Prostate gland (tissue), 2 donors: ENCODE results near the gene FMNL2. TPM values are rescaled to one million over a fixed set of nuclear protein-coding genes. Genes with fewer than 3 reads are reported as not detected.
"Not testable (repeated sequence)": the region's sequence is repeated elsewhere in the genome, so short reads cannot be mapped to it uniquely, and the experiment has no call there.

Experiments used
- DNase-seq: peaks from one replicate; pipeline ENCODE4 v3.0.0-alpha.2; 2019; ENCODE audit warnings: low spot score
- H3K27ac ChIP-seq, 2 donors: fragments of 200-600 bp; sonication (generic); 2 replicates each; pipeline ENCODE4 v1.5.1; 2017 to 2019
- H3K27me3 ChIP-seq: fragments of 200-600 bp; sonication (generic); replicated peaks from 2 replicates; pipeline ENCODE4 v1.5.1; 2019; ENCODE audit not compliant: insufficient read depth
- H3K36me3 ChIP-seq, 2 donors: fragments of 200-600 bp; sonication (generic); 1 replicate in 1 of 2; 2 replicates in 1 of 2; pipeline versions ENCODE4 v1.5.1 to v1.8.1; 2017 to 2019
- H3K4me1 ChIP-seq: fragments of 200-600 bp; sonication (generic); replicated peaks from 2 replicates; pipeline ENCODE4 v1.5.1; 2019
- H3K4me3 ChIP-seq, 2 donors: fragments of 200-600 bp; sonication (generic); 2 replicates each; pipeline ENCODE4 v1.5.1; 2017 to 2019
- H3K9me3 ChIP-seq: fragments of 200-600 bp; sonication (generic); 2 replicates; pipeline ENCODE4 v1.5.1; 2017
- CTCF ChIP-seq, 4 experiments: fragments of 200-600 bp in 2 of 4; fragments of 450-650 bp in 2 of 4; sonication (generic) in 2 of 4; IDR thresholded peaks; 1 replicate in 3 of 4; 2 replicates in 1 of 4; pipeline ENCODE4 v1.5.1; 2016 to 2019; ENCODE audit warnings: antibody characterized with exemption in 4 of 4, mild to moderate bottlenecking in 2 of 4, moderate library complexity in 2 of 4
- POLR2A ChIP-seq: fragments of 450-650 bp; IDR thresholded peaks from one replicate; pipeline ENCODE4 v1.6.1; 2016; ENCODE audit warnings: antibody characterized with exemption, mild to moderate bottlenecking
- POLR2AphosphoS5 ChIP-seq: sonication (generic); formaldehyde crosslinking; IDR thresholded peaks from one replicate; pipeline ENCODE4 v1.6.1; 2017; ENCODE audit warnings: antibody characterized with exemption
- WGBS: methylation state at CpG from one replicate; pipeline ENCODE4 v1.1.5; 2018; 5-methylcytosine and 5-hydroxymethylcytosine counted together
- intact Hi-C: fragments of 100-400 bp; cut with DNase I; formaldehyde crosslinking; loops from one replicate; pipeline ENCODE4 v1.14.2; 2022
- total RNA-seq, 2 donors: library from RNA; depleted of rRNA; stranded (reverse); fragments of >200 nt; gene quantifications; one replicate each; pipeline ENCODE4 v1.1.0, GENCODE V29; 2016

FMNL2 gene
- total RNA-seq, 2 donors from 2014 or later: 9.8 to 19.4 TPM

- Histone ChIP-seq H3K36me3 (no peaks in the 10 kb centered on the region), H3K9me3 (no peaks in the 10 kb centered on the region), H3K4me3 (no peak overlapping the region), H3K4me1 (no peaks in the 10 kb centered on the region), H3K27me3 (no peaks in the 10 kb centered on the region), H3K27ac (no peak overlapping the region)
- DNase-seq: no peak
- intact Hi-C loops: no loop called here
- no peak for TF ChIP-seq CTCF (IDR thresholded peaks at IDR 0.05)
- TF ChIP-seq POLR2A: no peak
- no peak for TF ChIP-seq POLR2AphosphoS5
- 83% methylated on average over 3 of the region's 3 CpGs for WGBS
Observed at GRCh38 chr2:152319822-152320570, 15.0 kb upstream of the FMNL2 start.

- no peak for TF ChIP-seq POLR2AphosphoS5
- TF ChIP-seq POLR2A: no peak
- TF ChIP-seq CTCF (IDR thresholded peaks at IDR 0.05): no peak
- Histone ChIP-seq H3K36me3 (no peaks in the 10 kb centered on the region), H3K27me3 (no peaks in the 10 kb centered on the region), H3K4me3 (no peak overlapping the region), H3K9me3 (no peaks in the 10 kb centered on the region), H3K4me1 (no peaks in the 10 kb centered on the region), H3K27ac (no peak overlapping the region)
- intact Hi-C loops: no loop called here
- WGBS: over 99% methylated on average over 5 of the region's 5 CpGs
- no peak for DNase-seq
Observed at GRCh38 chr2:152320814-152321213, 14.2 kb upstream of the FMNL2 start.

GRCh38 chr2:152322222-152322621 lies 12.8 kb upstream of the FMNL2 start:
- Histone ChIP-seq H3K27ac (no peak overlapping the region), H3K4me1 (no peaks in the 10 kb centered on the region), H3K4me3 (no peak overlapping the region), H3K36me3 (no peaks in the 10 kb centered on the region), H3K9me3 (no peaks in the 10 kb centered on the region), H3K27me3 (no peaks in the 10 kb centered on the region)
- intact Hi-C loops: no loop called here
- 84% methylated on average over 4 of the region's 4 CpGs for WGBS
- TF ChIP-seq CTCF (IDR thresholded peaks at IDR 0.05) (no peak), POLR2A (no peak), POLR2AphosphoS5 (no peak)
- DNase-seq: no peak

GRCh38 chr2:152325126-152325525 lies 9.8 kb upstream of the FMNL2 start:
- DNase-seq, H3K36me3 ChIP-seq, intact Hi-C loops, H3K4me1 ChIP-seq, H3K27ac ChIP-seq, H3K27me3 ChIP-seq, H3K4me3 ChIP-seq, H3K9me3 ChIP-seq: not testable (repeated sequence)
- 91% methylated on average over 5 of the region's 5 CpGs for WGBS

- intact Hi-C loops: no loop called here
- Histone ChIP-seq H3K27me3 (no peaks in the 10 kb centered on the region), H3K4me3 (no peak overlapping the region), H3K9me3 (no peaks in the 10 kb centered on the region), H3K36me3 (no peaks in the 10 kb centered on the region), H3K27ac (no peak overlapping the region), H3K4me1 (no peaks in the 10 kb centered on the region)
- no peak for DNase-seq
- TF ChIP-seq POLR2AphosphoS5 (no peak), POLR2A (no peak), CTCF (IDR thresholded peaks at IDR 0.05) (no peak)
- 91% methylated on average over 3 of the region's 3 CpGs for WGBS
Observed at GRCh38 chr2:152326710-152327109, 8.3 kb upstream of the FMNL2 start.
